Measurements from ENCODE around the gene SSC4D. TPM values are rescaled to one million over a fixed set of nuclear protein-coding genes. Genes with fewer than 3 reads are reported as not detected.
A peak's percentile ranks its signal among the peaks of the same experiment; 100 is the strongest.

The SSC4D gene
- total and polyA plus RNA-seq, 2 experiments from 2014 or later: 4.9 to 11.4 TPM

GRCh38 chr7:76342222-76342621, 67.3 kb downstream of the SSC4D start:
- no peaks in the 10 kb centered on the region for H3K9me2 ChIP-seq (ENCODE audit: insufficient read depth)
- no peak overlapping the region for H2AFZ ChIP-seq
- H3K36me3 Mint-ChIP-seq (ENCODE audit: low read depth): peaks cover 91% of the 10 kb centered on the region
- peaks cover 95% of the 10 kb centered on the region for H4K20me1 ChIP-seq (replicated peaks; ENCODE audit: insufficient read depth)
- H3K27ac Mint-ChIP-seq: no peak overlapping the region; the same call in 1 of the 2 replicates
- no peak for ATAC-seq
- H3K36me3 ChIP-seq (ENCODE audit: insufficient read depth): peaks cover 44% of the 10 kb centered on the region
- no peak overlapping the region; the same call in 2 of the 3 replicates for H3K4me3 Mint-ChIP-seq
- peaks cover 13% of the 10 kb centered on the region for H3K27me3 Mint-ChIP-seq (ENCODE audit: insufficient read depth, low read depth, poor library complexity)
- H3F3A ChIP-seq (replicated peaks; ENCODE audit: low read depth): peaks cover 13% of the 10 kb centered on the region
- TF ChIP-seq JUNB (IDR thresholded peaks at IDR 0.05; ENCODE audit: unreplicated experiment) (no peak), STAT1 (IDR thresholded peaks at IDR 0.05; ENCODE audit: unreplicated experiment) (no peak), POLR2AphosphoS5 (IDR thresholded peaks at IDR 0.05; ENCODE audit: low read depth) (no peak), ZNF114 (CRISPR knock-in tag; IDR thresholded peaks at IDR 0.05) (no peak)
- TF ChIP-seq, protein P1, sequence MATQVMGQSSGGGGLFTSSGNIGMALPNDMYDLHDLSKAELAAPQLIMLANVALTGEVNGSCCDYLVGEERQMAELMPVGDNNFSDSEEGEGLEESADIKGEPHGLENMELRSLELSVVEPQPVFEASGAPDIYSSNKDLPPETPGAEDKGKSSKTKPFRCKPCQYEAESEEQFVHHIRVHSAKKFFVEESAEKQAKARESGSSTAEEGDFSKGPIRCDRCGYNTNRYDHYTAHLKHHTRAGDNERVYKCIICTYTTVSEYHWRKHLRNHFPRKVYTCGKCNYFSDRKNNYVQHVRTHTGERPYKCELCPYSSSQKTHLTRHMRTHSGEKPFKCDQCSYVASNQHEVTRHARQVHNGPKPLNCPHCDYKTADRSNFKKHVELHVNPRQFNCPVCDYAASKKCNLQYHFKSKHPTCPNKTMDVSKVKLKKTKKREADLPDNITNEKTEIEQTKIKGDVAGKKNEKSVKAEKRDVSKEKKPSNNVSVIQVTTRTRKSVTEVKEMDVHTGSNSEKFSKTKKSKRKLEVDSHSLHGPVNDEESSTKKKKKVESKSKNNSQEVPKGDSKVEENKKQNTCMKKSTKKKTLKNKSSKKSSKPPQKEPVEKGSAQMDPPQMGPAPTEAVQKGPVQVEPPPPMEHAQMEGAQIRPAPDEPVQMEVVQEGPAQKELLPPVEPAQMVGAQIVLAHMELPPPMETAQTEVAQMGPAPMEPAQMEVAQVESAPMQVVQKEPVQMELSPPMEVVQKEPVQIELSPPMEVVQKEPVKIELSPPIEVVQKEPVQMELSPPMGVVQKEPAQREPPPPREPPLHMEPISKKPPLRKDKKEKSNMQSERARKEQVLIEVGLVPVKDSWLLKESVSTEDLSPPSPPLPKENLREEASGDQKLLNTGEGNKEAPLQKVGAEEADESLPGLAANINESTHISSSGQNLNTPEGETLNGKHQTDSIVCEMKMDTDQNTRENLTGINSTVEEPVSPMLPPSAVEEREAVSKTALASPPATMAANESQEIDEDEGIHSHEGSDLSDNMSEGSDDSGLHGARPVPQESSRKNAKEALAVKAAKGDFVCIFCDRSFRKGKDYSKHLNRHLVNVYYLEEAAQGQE (IDR thresholded peaks at IDR 0.05; ENCODE audit: unreplicated experiment): no peak
- peaks cover 100% of the 10 kb centered on the region for H3K79me2 ChIP-seq (replicated peaks; ENCODE audit: insufficient read depth)
- no peaks in the 10 kb centered on the region for H3K9me3 Mint-ChIP-seq
- H3K27me3 ChIP-seq (ENCODE audit: insufficient read depth): no peaks in the 10 kb centered on the region
- DNase-seq (ENCODE audit: low spot score): no peak
- H3K4me2 ChIP-seq: no peak overlapping the region
- peaks cover 11% of the 10 kb centered on the region for H3K4me1 ChIP-seq (ENCODE audit: insufficient read depth)
- H3K27ac ChIP-seq (ENCODE audit: low read depth): peak overlapping the region; percentile 68
- H3K4me1 Mint-ChIP-seq: peaks cover 56% of the 10 kb centered on the region
- H3K4me3 ChIP-seq: no peak overlapping the region

- peaks cover 3% of the 10 kb centered on the region for H3F3A ChIP-seq (replicated peaks; ENCODE audit: low read depth)
- Mint-ChIP-seq H3K4me1 (peaks cover 54% of the 10 kb centered on the region), H3K27ac (peak overlapping the region; percentile 89), H3K36me3 (ENCODE audit: low read depth) (peaks cover 88% of the 10 kb centered on the region), H3K27me3 (ENCODE audit: insufficient read depth, low read depth, poor library complexity) (peaks cover 9% of the 10 kb centered on the region), H3K9me3 (no peaks in the 10 kb centered on the region), H3K4me3 (no peak overlapping the region)
- H3K36me3 ChIP-seq (ENCODE audit: insufficient read depth): peaks cover 32% of the 10 kb centered on the region
- H2AFZ ChIP-seq: no peak overlapping the region
- peaks cover 11% of the 10 kb centered on the region for H3K4me1 ChIP-seq (ENCODE audit: insufficient read depth)
- H3K4me2 ChIP-seq: no peak overlapping the region
- no peaks in the 10 kb centered on the region for H3K9me2 ChIP-seq (ENCODE audit: insufficient read depth)
- H4K20me1 ChIP-seq (replicated peaks; ENCODE audit: insufficient read depth): peaks cover 96% of the 10 kb centered on the region
- no peak for DNase-seq (ENCODE audit: low spot score)
- peak overlapping the region; percentile 39 for H3K27ac ChIP-seq (ENCODE audit: low read depth)
- peaks cover 100% of the 10 kb centered on the region for H3K79me2 ChIP-seq (replicated peaks; ENCODE audit: insufficient read depth)
- no peak overlapping the region for H3K4me3 ChIP-seq
- H3K27me3 ChIP-seq (ENCODE audit: insufficient read depth): no peaks in the 10 kb centered on the region
- no peak for ATAC-seq
- no peak for TF ChIP-seq ETS1 (IDR thresholded peaks at IDR 0.05)
- no peak for TF ChIP-seq CREB1 (CRISPR knock-in tag; IDR thresholded peaks at IDR 0.05; ENCODE audit: low read depth)
- TF ChIP-seq EZH2phosphoT487 (IDR thresholded peaks at IDR 0.05; ENCODE audit: unreplicated experiment): no peak
- no peak for TF ChIP-seq ZNF114 (CRISPR knock-in tag; IDR thresholded peaks at IDR 0.05)
- no peak for TF ChIP-seq EZH2 (IDR thresholded peaks at IDR 0.05; ENCODE audit: low read depth, unreplicated experiment)
- TF ChIP-seq JUNB (IDR thresholded peaks at IDR 0.05; ENCODE audit: unreplicated experiment): no peak
- TF ChIP-seq STAT1 (IDR thresholded peaks at IDR 0.05; ENCODE audit: unreplicated experiment): no peak
- TF ChIP-seq ZNF462 (CRISPR knock-in tag; IDR thresholded peaks at IDR 0.05): no peak
These were observed 68.8 kb downstream of the SSC4D start for GRCh38 chr7:76340617-76341131.
